HTR-8/SVneo (cell line): ENCODE results near the gene PPP3CA.
"Not testable (repeated sequence)": the region's sequence is repeated elsewhere in the genome, so short reads cannot be mapped to it uniquely, and the experiment has no call there.

Source experiments
- DNase-seq: peaks from one replicate; pipeline ENCODE4 v3.0.0; 2011; ENCODE audit warnings: low spot score, mixed read lengths; ENCODE audit not compliant: insufficient read length
- FAIRE-seq: peaks from 2 replicates; lab custom pipeline; 2011; peaks lifted over from hg19 to GRCh38; lab: Jason Lieb, UNC

Gene PPP3CA

DNA sequence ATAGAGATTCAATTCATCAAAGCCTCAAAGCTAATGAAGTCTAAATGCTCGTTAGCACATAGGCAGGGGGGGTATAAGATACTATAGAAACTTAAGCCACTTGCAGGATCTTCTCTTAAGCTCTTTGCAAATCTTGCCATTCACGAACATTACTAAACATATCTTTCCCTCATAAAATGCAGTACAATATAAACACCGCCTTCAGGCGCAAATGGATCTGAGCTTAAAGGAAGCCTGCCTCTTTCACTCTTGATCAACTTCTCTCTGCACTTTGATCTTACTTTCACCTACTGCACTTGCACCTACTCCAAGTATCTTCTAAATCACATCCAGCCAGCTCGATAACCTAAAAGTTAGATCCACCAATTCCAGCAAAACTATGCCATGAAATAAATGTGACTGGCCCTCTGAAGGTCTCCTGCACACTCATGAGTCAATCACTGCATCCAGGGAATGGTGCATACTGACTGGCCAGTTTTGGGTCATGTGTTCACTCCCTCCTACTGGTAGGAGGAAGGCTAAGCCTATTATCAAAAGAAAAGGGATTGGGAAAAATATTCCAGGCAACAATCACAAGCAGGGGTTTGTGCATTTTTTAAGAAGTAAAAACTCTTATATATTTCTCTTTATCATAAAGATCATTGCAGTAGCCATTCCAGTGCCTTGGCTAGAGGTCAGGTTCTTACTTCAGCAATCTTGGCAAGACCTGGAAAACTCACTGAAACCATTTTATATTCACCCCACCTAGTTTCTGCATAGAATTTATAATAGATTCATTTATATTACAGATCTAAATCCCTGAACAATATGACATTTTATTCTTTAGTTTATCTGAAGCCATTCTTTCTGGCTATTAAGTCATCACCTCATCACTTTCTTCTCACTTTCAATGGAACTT is 222.0 kb downstream of the PPP3CA start:
- no peak for FAIRE-seq

DNA sequence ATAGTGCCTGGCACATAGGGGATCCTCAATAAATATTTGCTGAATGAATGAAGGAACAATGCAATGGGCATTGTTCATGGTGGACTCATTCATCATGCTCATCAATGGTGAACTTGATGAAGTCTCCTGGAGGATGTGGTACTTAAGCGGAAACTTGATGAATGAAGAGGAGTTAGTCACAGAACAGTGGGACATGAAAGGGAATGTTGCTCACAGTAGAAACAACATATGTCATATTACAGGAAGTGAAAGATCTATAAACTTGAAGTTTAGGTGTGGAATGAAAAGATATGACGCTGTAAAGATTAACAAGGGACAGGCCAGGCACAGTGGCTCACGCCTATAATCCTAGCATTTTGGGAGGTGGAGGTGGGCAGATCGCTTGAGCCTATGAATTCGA is 224.1 kb downstream of the PPP3CA start:
- DNase-seq (no peak), FAIRE-seq (no peak)

More for the DNA sequence above, 222.0 kb downstream of the PPP3CA start:
- DNase-seq, result no peak

GRCh38 chr4:101122019-101122418 is 225.3 kb downstream of the PPP3CA start:
- DNase-seq (no peak), FAIRE-seq (no peak)

GRCh38 chr4:101119141-101119540 is 228.2 kb downstream of the PPP3CA start:
- DNase-seq (no peak), FAIRE-seq (no peak)

GRCh38 chr4:101118617-101119016 is 228.7 kb downstream of the PPP3CA start:
- FAIRE-seq (no peak), DNase-seq (no peak)

- FAIRE-seq (no peak), DNase-seq (no peak)
Measured at GRCh38 chr4:101115887-101116286, 231.4 kb downstream of the PPP3CA start.

- DNase-seq, result no peak
- FAIRE-seq, result no peak
Measured at GRCh38 chr4:101114936-101115372, 232.4 kb downstream of the PPP3CA start.

DNA sequence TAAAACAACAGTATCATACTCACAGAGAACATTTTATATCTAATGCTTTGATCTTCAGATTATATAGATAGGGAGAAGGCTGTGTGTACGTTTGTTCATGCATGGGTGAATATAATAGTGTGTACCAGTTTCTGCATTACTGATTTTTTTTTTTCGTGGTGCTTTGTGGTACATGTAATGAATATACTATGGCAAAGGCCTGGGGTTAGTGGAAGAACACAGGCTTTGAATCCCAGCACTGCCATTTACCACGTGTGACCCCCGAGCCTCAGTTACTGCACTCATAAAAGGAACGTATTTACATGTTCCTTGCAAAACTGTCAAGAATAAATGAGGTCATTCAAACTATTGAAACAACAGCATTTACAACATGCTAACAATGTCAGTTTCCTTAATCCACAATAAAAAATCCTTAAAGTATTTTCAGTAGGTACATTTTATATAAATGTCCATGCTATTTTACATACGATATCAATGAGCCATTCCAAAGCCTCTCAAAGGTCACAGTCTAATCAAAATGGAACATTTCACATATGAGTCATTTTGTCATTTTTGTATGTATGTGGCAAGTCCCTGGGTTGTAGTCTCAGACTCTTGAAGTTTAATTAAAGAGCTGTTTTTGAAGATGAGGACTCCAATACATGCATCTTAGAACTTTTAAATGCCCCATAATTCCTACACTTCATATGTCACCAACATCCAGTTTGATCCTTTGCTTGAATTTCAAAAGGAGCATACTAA is 242.8 kb downstream of the PPP3CA start:
- FAIRE-seq, result no peak
- DNase-seq, result no peak

DNA sequence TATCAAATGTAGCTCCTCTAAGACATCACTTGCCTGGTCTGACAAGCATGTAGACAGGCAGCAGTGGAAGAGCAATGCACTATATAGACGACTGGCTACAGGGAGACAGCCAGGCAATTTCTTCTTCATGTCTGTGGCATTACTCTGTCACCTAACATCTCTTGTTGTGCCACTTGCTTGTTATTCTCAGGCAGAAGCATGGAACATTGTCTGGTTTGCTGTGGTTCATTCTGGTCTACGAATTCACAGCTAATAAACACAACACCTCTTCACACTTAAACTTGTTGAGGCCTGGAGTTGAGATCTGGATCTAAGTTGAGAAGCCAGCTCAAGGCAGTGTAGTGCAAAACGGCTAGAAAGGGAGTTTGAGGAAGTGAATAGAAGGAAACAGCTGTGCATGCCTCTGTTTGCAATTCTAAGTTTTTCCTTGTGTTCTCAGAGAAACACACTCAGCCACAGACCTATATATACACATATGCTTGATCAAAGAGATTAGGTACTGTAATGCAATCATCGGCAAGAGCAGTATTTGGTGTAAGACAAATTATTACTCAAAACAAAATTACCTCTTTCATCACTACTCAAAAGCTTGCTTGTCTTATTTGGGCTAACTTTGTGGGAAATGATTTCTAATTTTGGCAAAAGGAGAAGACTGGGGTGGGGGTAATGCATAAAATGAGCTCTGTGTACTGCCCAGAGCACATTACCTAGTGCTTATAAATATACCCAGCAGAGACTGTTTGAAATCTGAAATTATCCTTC is 243.8 kb downstream of the PPP3CA start:
- no peak for DNase-seq
- FAIRE-seq, result no peak

DNA sequence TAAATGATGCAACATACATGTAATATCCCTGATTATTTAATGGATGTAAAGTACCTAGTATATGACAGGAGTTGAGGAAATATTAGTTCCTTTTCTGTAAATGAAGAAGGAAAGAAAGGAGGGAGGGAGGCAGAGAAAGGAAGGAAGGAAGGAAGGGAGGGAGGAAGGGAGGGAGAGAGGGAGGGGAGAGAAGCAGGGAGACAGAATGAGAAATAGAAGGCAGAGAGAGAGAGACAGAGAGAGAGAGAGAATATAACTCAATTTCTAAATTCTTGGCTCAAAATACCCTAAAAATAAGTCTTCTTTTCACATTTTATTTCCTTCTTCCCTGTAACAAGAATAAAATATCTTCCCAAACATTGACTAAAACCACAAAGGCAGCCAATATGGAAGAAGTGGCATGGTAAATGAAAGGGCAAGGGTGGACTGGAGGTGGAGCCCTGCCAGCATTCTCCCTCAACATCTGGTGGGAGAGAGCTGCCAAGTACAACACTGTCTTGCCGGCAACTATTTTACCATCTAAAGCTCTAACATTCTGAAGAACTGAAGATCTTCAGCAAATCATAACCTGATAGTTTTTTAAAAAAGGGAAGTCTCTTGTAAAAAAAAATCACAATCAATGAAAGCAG is 245.1 kb downstream of the PPP3CA start:
- DNase-seq (no peak), FAIRE-seq (no peak)

DNA sequence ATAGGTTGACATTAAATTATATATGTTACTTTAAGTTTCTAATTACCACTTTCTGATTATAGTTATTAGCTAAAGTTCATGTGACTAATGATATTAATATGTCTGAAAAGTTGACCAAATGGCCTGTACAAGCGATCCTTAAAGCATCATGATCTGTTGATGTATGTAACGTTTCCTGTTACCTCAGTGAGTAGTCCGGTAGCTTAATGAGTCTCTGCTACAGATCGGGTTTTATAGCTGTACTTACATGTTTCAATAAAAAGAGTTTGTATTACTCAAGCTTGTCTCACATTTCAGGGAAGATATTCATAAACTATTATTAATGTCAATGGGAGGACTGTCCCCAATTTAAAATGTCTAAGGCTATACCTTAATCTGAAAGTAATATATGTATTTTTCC is 246.3 kb downstream of the PPP3CA start:
- DNase-seq (no peak), FAIRE-seq (no peak)

GRCh38 chr4:101098666-101099400 is 248.5 kb downstream of the PPP3CA start:
- no peak for FAIRE-seq
- no peak for DNase-seq

DNA sequence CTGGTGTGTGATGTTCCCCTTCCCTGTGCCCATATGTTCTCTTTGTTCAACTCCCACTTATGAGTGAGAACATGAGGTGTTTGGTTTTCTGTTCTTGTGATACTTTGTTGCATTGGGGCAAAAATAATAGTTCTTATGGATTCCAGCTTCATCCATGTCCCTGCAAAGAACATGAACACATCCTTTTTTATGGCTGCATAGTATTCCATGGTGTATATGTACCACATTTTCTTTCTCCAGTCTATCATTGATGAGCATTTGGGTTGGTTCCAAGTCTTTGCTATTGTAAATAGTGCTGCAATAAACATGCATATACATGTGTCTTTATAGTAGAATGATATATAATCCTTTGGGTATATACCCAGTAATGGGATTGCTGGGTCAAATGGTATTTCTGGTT is 254.7 kb downstream of the PPP3CA start:
- DNase-seq, FAIRE-seq: not testable (repeated sequence)

DNA sequence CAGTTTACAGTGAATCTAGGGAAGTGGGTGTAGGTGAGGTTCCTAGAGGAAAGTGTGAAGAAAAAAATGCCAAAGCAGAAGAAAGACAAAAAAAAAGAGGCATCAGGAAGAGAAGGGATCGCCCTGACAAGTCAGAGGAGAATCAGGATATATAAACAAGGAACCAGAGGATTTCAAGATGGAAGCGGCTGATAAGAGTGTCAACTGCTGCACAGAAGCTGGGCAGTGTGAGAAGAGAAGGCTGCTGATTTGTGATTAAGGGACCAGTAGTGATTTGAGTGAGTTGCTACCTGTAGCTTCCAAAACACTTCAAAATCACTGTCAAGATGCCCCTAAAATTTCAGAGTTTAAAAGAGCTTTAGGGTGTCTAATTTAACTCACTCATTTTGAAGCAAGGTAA is 258.2 kb downstream of the PPP3CA start:
- no peak for FAIRE-seq
- no peak for DNase-seq

- FAIRE-seq (no peak), DNase-seq (no peak)
Measured at GRCh38 chr4:101086801-101087586, 260.3 kb downstream of the PPP3CA start.

GRCh38 chr4:101083131-101083530 is 264.2 kb downstream of the PPP3CA start:
- FAIRE-seq (no peak), DNase-seq (no peak)

DNA sequence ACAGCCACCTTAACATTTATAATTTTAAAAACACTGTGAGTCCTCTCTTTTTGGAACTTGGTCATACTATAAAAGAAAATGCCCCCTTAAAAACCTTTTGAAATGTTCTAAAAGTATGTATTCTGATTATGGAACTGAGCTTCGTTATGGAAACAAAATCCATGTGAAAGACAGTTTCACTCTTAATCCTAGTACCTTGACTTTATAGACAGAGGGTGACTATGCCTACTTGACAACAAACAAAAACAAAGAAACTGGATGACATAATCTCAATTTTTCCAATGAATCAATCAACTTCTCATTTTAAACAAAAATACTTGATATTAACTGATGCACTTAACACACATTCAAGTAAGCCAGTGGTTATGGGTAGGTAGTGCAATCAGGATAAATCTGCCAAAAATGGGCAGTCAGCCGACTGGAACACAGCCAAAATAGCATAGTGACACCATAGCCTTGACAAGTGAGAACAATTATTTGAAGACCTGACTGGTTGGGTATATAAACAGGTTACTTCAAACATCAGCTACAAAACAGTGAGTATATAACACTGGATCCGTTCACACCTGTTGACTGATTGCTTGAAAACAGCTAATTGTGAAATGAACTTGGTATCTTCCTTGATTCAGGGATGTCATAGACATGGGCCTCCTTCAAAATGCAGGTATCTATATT is 265.5 kb downstream of the PPP3CA start:
- DNase-seq, result no peak
- FAIRE-seq, result no peak

GRCh38 chr4:101081166-101081565 is 266.2 kb downstream of the PPP3CA start:
- FAIRE-seq (no peak), DNase-seq (no peak)
